ENCODE measurements around the gene HACL1.

DNA sequence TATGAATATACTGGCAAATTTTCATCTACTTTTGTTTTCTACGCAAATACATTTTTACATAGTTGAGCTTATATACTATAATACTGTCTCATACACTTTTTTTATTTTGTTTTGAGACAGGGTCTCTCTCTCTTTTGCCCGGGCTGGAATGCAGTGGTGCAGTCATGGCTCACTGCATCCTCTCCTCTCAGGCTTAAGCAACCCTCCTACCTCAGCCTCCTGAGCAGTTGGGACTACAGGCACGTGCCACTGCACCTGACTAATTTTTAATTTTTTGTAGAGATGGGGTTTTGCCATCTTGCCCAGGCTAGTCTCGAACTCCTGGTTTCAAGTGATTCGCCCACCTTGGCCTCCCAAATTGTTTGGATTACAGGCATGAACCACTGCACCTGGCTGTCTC, 25.9 kb downstream of the HACL1 start:
- no peak for TF ChIP-seq POLR2A (IDR thresholded peaks at IDR 0.05)
- TF ChIP-seq CTCF (IDR thresholded peaks at IDR 0.05): no peak
